PC-3 (cell line): Measurements from ENCODE around the gene SLC8A2. TPM values are rescaled to one million over a fixed set of nuclear protein-coding genes. Genes with fewer than 3 reads are reported as not detected.

Experiments
- ATAC-seq: fragments of 200-7000 bp; cut with Tn5 transposase; 2 replicates; pipeline ENCODE4 v1.9.1; 2020; ENCODE audit warnings: mild to moderate bottlenecking, moderate library complexity
- BruUV-seq: library from RNA; stranded (reverse); fragments of 400-500 nt; replicated peaks from 2 replicates; lab custom pipeline; 2021; lab: Mats Ljungman, UMichigan
- CTCF ChIA-PET: fragments of 300-600 bp; sonication (Branson Sonifier 250); formaldehyde crosslinking; loops from one replicate; lab custom pipeline; 2022; ENCODE audit warnings: antibody characterized with exemption; lab: Charles Lee
- POLR2A ChIA-PET: fragments of 300-600 bp; sonication (Branson Sonifier 250); formaldehyde crosslinking; loops from one replicate; lab custom pipeline; 2022; ENCODE audit warnings: antibody characterized with exemption; ENCODE audit not compliant: unreplicated experiment; lab: Charles Lee
- DNase-seq: peaks from one replicate; pipeline ENCODE4 v3.0.0-alpha.2; 2015
- H2AFZ ChIP-seq: fragments of 300-600 bp; sonication (generic); 2 replicates; pipeline ENCODE4 v1.6.0; 2016; ENCODE audit warnings: antibody characterized with exemption, low read length
- H3F3A ChIP-seq: fragments of 300-600 bp; sonication (generic); one replicate; pipeline ENCODE4 v1.6.0; 2017; ENCODE audit warnings: antibody characterized with exemption, low read length, control low read depth, mild to moderate bottlenecking; ENCODE audit not compliant: unreplicated experiment
- H3K27ac ChIP-seq: fragments of 300-600 bp; sonication (generic); 2 replicates; pipeline ENCODE4 v1.5.1; 2016; ENCODE audit warnings: mild to moderate bottlenecking, low read length
- H3K27me3 ChIP-seq: fragments of 300-600 bp; sonication (generic); 2 replicates; pipeline ENCODE4 v1.6.1; 2016; ENCODE audit warnings: low read length, mixed read lengths
- H3K36me3 ChIP-seq: fragments of 300-600 bp; sonication (generic); 2 replicates; pipeline ENCODE4 v1.6.1; 2016; ENCODE audit warnings: low read depth, mixed run types, low read length, mixed read lengths
- H3K4me1 ChIP-seq: fragments of 300-600 bp; sonication (generic); 2 replicates; pipeline ENCODE4 v1.5.1; 2016; ENCODE audit warnings: low read length; ENCODE audit not compliant: insufficient read depth
- H3K4me2 ChIP-seq: fragments of 300-600 bp; sonication (generic); 2 replicates; pipeline ENCODE4 v1.6.0; 2016; ENCODE audit warnings: low read length
- H3K4me3 ChIP-seq: fragments of 300-600 bp; sonication (generic); 2 replicates; pipeline ENCODE4 v1.5.1; 2016; ENCODE audit warnings: mild to moderate bottlenecking, low read length, mixed read lengths
- H3K79me2 ChIP-seq: fragments of 300-600 bp; sonication (generic); 2 replicates; pipeline ENCODE4 v1.6.1; 2017; ENCODE audit warnings: low read length, mixed read lengths
- H3K9ac ChIP-seq: fragments of 300-600 bp; sonication (generic); 2 replicates; pipeline ENCODE4 v1.6.0; 2016; ENCODE audit warnings: mild to moderate bottlenecking, low read length
- H3K9me2 ChIP-seq: fragments of 300-600 bp; sonication (generic); replicated peaks from 2 replicates; pipeline ENCODE4 v1.6.1; 2016; ENCODE audit warnings: mixed run types, low read length, mixed read lengths
- H3K9me3 ChIP-seq: fragments of 300-600 bp; sonication (generic); 2 replicates; pipeline ENCODE4 v1.6.1; 2016; ENCODE audit warnings: low read length, mixed read lengths
- H4K20me1 ChIP-seq: fragments of 300-600 bp; sonication (generic); 2 replicates; pipeline ENCODE4 v1.6.1; 2016; ENCODE audit warnings: low read length, mixed read lengths
- EZH2 ChIP-seq: fragments of 300-600 bp; sonication (generic); IDR thresholded peaks from one replicate; pipeline ENCODE4 v1.6.1; 2017; ENCODE audit warnings: antibody characterized with exemption, mild to moderate bottlenecking, low read length; ENCODE audit not compliant: unreplicated experiment
- EZH2phosphoT487 ChIP-seq: fragments of 300-600 bp; sonication (generic); IDR thresholded peaks from 2 replicates; pipeline ENCODE4 v1.6.1; 2018; ENCODE audit warnings: mild to moderate bottlenecking, antibody characterized with exemption, low read length, borderline replicate concordance
- intact Hi-C: fragments of 100-400 bp; cut with micrococcal nuclease; formaldehyde crosslinking; loops from 2 replicates; pipeline ENCODE4 v1.9.0; 2023
- total RNA-seq: library from RNA; depleted of rRNA; stranded (reverse); fragments of >200 nt; gene quantifications from 2 replicates; pipeline ENCODE4 v1.2.3, GENCODE V29; 2014
- TF ChIP-seq, protein P1 (sequence below): fragments of 300-600 bp; sonication (generic); conservative IDR thresholded peaks from 2 replicates; pipeline ENCODE4 v1.5.1; 2017; ENCODE audit warnings: antibody characterized with exemption, low read depth, mild to moderate bottlenecking, low read length

SLC8A2 gene
- total RNA-seq, 1 experiment from 2014 or later: 0.33 TPM

DNA sequence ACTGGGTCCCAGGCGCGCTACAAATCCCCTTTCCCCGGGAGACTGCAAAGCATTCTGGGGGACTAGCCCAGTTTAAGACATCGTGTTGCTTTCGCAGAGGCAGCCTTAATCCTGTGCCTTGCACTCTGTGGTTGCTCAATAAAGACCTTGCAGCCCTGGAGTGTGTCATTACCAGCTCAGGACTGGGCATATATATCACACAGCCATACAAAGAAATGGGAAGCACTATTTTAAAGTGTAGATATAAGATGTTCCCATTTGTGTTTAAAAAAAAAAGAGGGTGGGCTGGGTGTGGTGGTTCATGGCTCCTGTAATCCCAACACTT is 32.1 kb upstream of the SLC8A2 start:
- POLR2A ChIA-PET: no interaction called here

DNA sequence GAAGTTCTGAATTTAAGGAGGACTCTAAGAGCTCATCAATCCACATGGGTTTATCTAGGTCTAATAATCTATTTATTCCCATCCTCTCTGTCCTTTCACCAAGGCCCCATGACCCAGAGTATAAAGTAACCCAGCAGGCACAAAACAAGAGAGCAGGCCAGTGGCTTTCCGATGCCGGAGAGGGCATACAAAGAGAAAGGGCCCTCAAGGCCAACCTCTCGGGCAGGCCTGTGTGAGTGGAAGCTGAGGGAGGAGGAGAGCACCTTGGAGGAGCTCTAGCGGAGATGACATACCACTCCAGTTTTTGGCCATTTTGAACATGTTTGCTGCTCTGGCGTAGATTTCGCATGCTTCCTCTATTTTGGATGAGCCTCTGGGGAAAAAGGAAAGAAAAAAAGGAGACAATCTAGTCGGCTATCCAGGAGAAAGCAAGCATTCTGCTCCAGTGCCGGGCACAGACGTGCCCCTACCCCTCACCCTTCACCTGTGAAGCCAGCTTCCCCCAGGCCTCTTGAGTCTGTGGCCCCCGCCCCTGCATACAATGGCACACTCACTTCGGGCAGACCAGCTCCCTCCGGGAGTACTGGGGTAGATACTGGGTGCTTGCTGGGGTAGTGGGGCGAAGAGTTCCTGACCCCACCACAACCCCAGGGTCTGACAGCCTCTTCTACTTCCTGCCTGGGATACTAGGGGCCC is 31.6 kb upstream of the SLC8A2 start:
- no peaks in the 10 kb centered on the region for H4K20me1 ChIP-seq
- CTCF ChIA-PET: no interaction called here

More for the DNA sequence above, 32.1 kb upstream of the SLC8A2 start:
- ATAC-seq (no peak), DNase-seq (no peak)
- Histone ChIP-seq H3K9me2 (no peaks in the 10 kb centered on the region), H3K4me1 (no peaks in the 10 kb centered on the region), H3F3A (no peaks in the 10 kb centered on the region), H3K79me2 (peaks cover 19% of the 10 kb centered on the region), H3K9me3 (no peaks in the 10 kb centered on the region), H3K36me3 (no peaks in the 10 kb centered on the region; the same call in 1 of the 2 replicates), H3K27ac (no peak overlapping the region), H4K20me1 (no peaks in the 10 kb centered on the region), H3K4me3 (no peak overlapping the region), H3K9ac (no peak overlapping the region), H3K4me2 (no peak overlapping the region), H2AFZ (no peak overlapping the region), H3K27me3 (no peaks in the 10 kb centered on the region)
- CTCF ChIA-PET: no interaction called here
- intact Hi-C loops: no loop called here
- TF ChIP-seq EZH2: no peak
- TF ChIP-seq EZH2phosphoT487: no peak
- TF ChIP-seq, protein P1, sequence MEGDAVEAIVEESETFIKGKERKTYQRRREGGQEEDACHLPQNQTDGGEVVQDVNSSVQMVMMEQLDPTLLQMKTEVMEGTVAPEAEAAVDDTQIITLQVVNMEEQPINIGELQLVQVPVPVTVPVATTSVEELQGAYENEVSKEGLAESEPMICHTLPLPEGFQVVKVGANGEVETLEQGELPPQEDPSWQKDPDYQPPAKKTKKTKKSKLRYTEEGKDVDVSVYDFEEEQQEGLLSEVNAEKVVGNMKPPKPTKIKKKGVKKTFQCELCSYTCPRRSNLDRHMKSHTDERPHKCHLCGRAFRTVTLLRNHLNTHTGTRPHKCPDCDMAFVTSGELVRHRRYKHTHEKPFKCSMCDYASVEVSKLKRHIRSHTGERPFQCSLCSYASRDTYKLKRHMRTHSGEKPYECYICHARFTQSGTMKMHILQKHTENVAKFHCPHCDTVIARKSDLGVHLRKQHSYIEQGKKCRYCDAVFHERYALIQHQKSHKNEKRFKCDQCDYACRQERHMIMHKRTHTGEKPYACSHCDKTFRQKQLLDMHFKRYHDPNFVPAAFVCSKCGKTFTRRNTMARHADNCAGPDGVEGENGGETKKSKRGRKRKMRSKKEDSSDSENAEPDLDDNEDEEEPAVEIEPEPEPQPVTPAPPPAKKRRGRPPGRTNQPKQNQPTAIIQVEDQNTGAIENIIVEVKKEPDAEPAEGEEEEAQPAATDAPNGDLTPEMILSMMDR: no peak
- no TSS peak for BruUV-seq

More for the DNA sequence above, 31.6 kb upstream of the SLC8A2 start:
- BruUV-seq: no TSS peak
- TF ChIP-seq EZH2 (no peak), EZH2phosphoT487 (no peak)
- TF ChIP-seq, protein P1: no peak
- Histone ChIP-seq H2AFZ (no peak overlapping the region), H3K27me3 (no peaks in the 10 kb centered on the region), H3K4me1 (no peaks in the 10 kb centered on the region), H3K36me3 (no peaks in the 10 kb centered on the region; the same call in 1 of the 2 replicates), H3K9me2 (no peaks in the 10 kb centered on the region), H3K9ac (no peak overlapping the region), H3K9me3 (no peaks in the 10 kb centered on the region), H3K27ac (no peak overlapping the region), H3F3A (no peaks in the 10 kb centered on the region), H3K4me3 (no peak overlapping the region), H3K79me2 (peaks cover 14% of the 10 kb centered on the region), H3K4me2 (no peak overlapping the region)
- ATAC-seq (no peak), DNase-seq (no peak)
- intact Hi-C loops: no loop called here
- POLR2A ChIA-PET: no interaction called here
